K562 (cell line): ENCODE measurements around the gene ERICH6. TPM values are rescaled to one million over a fixed set of nuclear protein-coding genes. Genes with fewer than 3 reads are reported as not detected.

Experiments used
- ATAC-seq: fragments of 200-7000 bp; cut with Tn5 transposase; 3 replicates; pipeline ENCODE4 v1.9.1; 2020; ENCODE audit warnings: moderate library complexity
- BruUV-seq: library from RNA; stranded (reverse); fragments of 400-500 nt; replicated peaks from 2 replicates; lab custom pipeline; 2021; lab: Mats Ljungman, UMichigan
- CTCF ChIA-PET: fragments of 300-600 bp; formaldehyde crosslinking; extraction: SDS; loops from one replicate; lab custom pipeline; 2021; ENCODE audit warnings: low intra/inter-chr PET ratio; lab: Yijun Ruan, JAX
- POLR2A ChIA-PET: fragments of 300-600, 350-650 bp; sonication (Branson Sonifier 250); formaldehyde crosslinking; extraction: SDS; loops from one replicate; lab custom pipeline; 2021; ENCODE audit warnings: antibody characterized with exemption, inconsistent platforms; lab: Yijun Ruan, JAX
- DNase-seq, 4 experiments: peaks; one replicate each; pipeline versions ENCODE4 v3.0.0 to v3.0.0-alpha.2; 2011 to 2018; ENCODE audit warnings: low spot score in 3 of 4, mixed read lengths in 3 of 4; ENCODE audit errors: extremely low read depth in 1 of 4
- FAIRE-seq: peaks from 2 replicates; lab custom pipeline; 2011; peaks lifted over from hg19 to GRCh38; lab: Jason Lieb, UNC
- H2AFZ ChIP-seq: 2 replicates; pipeline ENCODE4 v1.6.0; 2011; ENCODE audit warnings: low read depth, low read length, control low read depth, inconsistent platforms
- H3K27ac ChIP-seq: fragments of 200-600 bp; 3 replicates; pipeline ENCODE4 v1.8.0; 2011; ENCODE audit warnings: low read depth, mild to moderate bottlenecking, control low read depth, inconsistent platforms, low read length, moderate library complexity, mixed read lengths; ENCODE audit errors: extremely low read depth
- H3K27me3 ChIP-seq, 2 experiments: fragments of 300-600 bp in 1 of 2; 2 replicates in 1 of 2; 3 replicates in 1 of 2; pipeline versions ENCODE4 v1.6.0 to v1.8.0; 2011; ENCODE audit warnings: inconsistent platforms in 2 of 2, low read length in 2 of 2, mild to moderate bottlenecking in 1 of 2, mixed read lengths in 1 of 2, moderate library complexity in 1 of 2; ENCODE audit not compliant: control insufficient read depth in 2 of 2, insufficient read depth in 2 of 2
- H3K36me3 ChIP-seq: fragments of 300-600 bp; 3 replicates; pipeline ENCODE4 v1.8.0; 2011; ENCODE audit warnings: mild to moderate bottlenecking, low read length, inconsistent platforms; ENCODE audit not compliant: control insufficient read depth, insufficient read depth
- H3K4me1 ChIP-seq, 2 experiments: fragments of 200-600 bp in 1 of 2; replicated peaks in 1 of 2; 2 replicates in 1 of 2; 3 replicates in 1 of 2; pipeline versions ENCODE4 v1.5.1 to v1.8.0; 2011; ENCODE audit warnings: inconsistent platforms in 2 of 2, low read length in 2 of 2, mild to moderate bottlenecking in 1 of 2, mixed read lengths in 1 of 2, moderate library complexity in 1 of 2; ENCODE audit not compliant: control insufficient read depth in 2 of 2, insufficient read depth in 2 of 2
- H3K4me2 ChIP-seq: 2 replicates; pipeline ENCODE4 v1.6.1; 2011; ENCODE audit warnings: low read length, control low read depth, inconsistent platforms, mixed read lengths; ENCODE audit not compliant: insufficient read depth
- H3K4me3 ChIP-seq: fragments of 200-600 bp; sonication (generic), shearing (Covaris generic); 2 replicates; pipeline ENCODE4 v1.5.1; 2016; ENCODE audit warnings: control low read depth, inconsistent platforms
- H3K79me2 ChIP-seq: fragments of 200-600 bp; 3 replicates; pipeline ENCODE4 v1.8.0; 2011; ENCODE audit warnings: low read length, inconsistent platforms; ENCODE audit not compliant: control insufficient read depth, insufficient read depth
- H3K9ac ChIP-seq, 2 experiments: 2 replicates each; pipeline versions ENCODE4 v1.6.0 to v1.6.1; 2011; ENCODE audit warnings: low read depth in 2 of 2, low read length in 2 of 2, control low read depth in 1 of 2, inconsistent platforms in 1 of 2, mild to moderate bottlenecking in 1 of 2, mixed read lengths in 1 of 2; ENCODE audit not compliant: insufficient read depth in 1 of 2
- H3K9me1 ChIP-seq: one replicate; pipeline ENCODE4 v1.6.0; 2011; ENCODE audit warnings: inconsistent platforms, mild to moderate bottlenecking, low read length, moderate library complexity; ENCODE audit not compliant: control insufficient read depth, insufficient read depth
- H3K9me3 ChIP-seq: replicated peaks from 2 replicates; pipeline ENCODE4 v1.5.1; 2011; ENCODE audit warnings: low read depth, low read length, inconsistent platforms; ENCODE audit not compliant: control insufficient read depth, insufficient read depth
- H4K20me1 ChIP-seq: replicated peaks from 2 replicates; pipeline ENCODE4 v1.6.1; 2011; ENCODE audit warnings: low read length, inconsistent platforms, mixed read lengths; ENCODE audit not compliant: control insufficient read depth, insufficient read depth
- C11orf30 ChIP-seq: fragments of 450-650 bp; IDR thresholded peaks from 2 replicates; pipeline ENCODE4 v1.6.1; 2016; ENCODE audit warnings: low read depth, mild to moderate bottlenecking
- CHD7 ChIP-seq: fragments of 200-600 bp; sonication (generic); IDR thresholded peaks from one replicate; pipeline ENCODE4 v1.6.1; 2012; ENCODE audit warnings: mild to moderate bottlenecking, low read depth, low read length, inconsistent platforms
- HDAC3 ChIP-seq: fragments of 450-650 bp; IDR thresholded peaks from 2 replicates; pipeline ENCODE4 v1.6.1; 2018; ENCODE audit warnings: borderline replicate concordance, mild to moderate bottlenecking, moderate library complexity; ENCODE audit not compliant: partially characterized antibody
- MYNN ChIP-seq, 2 experiments: sonication (generic); formaldehyde crosslinking in 1 of 2; IDR thresholded peaks; 2 replicates each; pipeline versions ENCODE4 v1.5.0 to v1.6.1; 2016 to 2020; ENCODE audit warnings: antibody characterized with exemption in 1 of 2, missing genetic modification reagents in 1 of 2
- PTRF ChIP-seq: fragments of 450-650 bp; IDR thresholded peaks from 2 replicates; pipeline ENCODE4 v1.6.1; 2016; ENCODE audit warnings: mild to moderate bottlenecking, missing genetic modification characterization, missing compliant biosample characterization
- RBM15 ChIP-seq: fragments of 200-400 bp; formaldehyde crosslinking; IDR thresholded peaks from 2 replicates; pipeline ENCODE4 v1.6.1; 2018; ENCODE audit warnings: mild to moderate bottlenecking, low read length, moderate library complexity; ENCODE audit not compliant: insufficient read depth
- RNF2 ChIP-seq: sonication (generic); IDR thresholded peaks from 2 replicates; pipeline ENCODE4 v1.6.1; 2016
- ZNF124 ChIP-seq: sonication (generic); formaldehyde crosslinking; IDR thresholded peaks from 2 replicates; pipeline ENCODE4 v1.8.1; 2022; ENCODE audit warnings: missing genetic modification reagents
- ZNF583 ChIP-seq: fragments of 250-450 bp; sonication (Bioruptor Pico); IDR thresholded peaks from 2 replicates; pipeline ENCODE4 v1.4.0; 2020
- WGBS: fragments of 100-300 bp; shearing (Covaris generic); methylation state at CpG from one replicate; pipeline ENCODE4 v1.1.6; 2016; ENCODE audit warnings: low coverage, mixed read lengths; ENCODE audit not compliant: insufficient coverage; ENCODE audit errors: missing lambda C conversion rate; 5-methylcytosine and 5-hydroxymethylcytosine counted together
- in situ Hi-C: fragments of 300-500 bp; cut with MboI; formaldehyde crosslinking; loops from 4 replicates; pipeline ENCODE4 v1.15.0; 2018; ENCODE audit warnings: inconsistent platforms, mixed read lengths
- intact Hi-C: fragments of 100-400 bp; cut with micrococcal nuclease; formaldehyde crosslinking; loops from 2 replicates; pipeline ENCODE4 v1.14.2; 2022
- polyA plus RNA-seq, 8 experiments: library from polyadenylated mRNA; depleted of rRNA in 4 of 8; stranded (reverse) in 5 of 8; unstranded in 3 of 8; fragments of >200 nt; fragmentation: Nextera tagmentation in 2 of 8; fragmentation: Illumina TruSeq in 1 of 8; extraction: Ambion mirVana in 2 of 8; extraction: Trizol in 1 of 8; gene quantifications; 2 replicates each; pipeline versions ENCODE4 v1.2.1 to v1.2.3, GENCODE V29; 2011 to 2014; ENCODE audit warnings: inconsistent platforms in 1 of 8, missing spikeins in 1 of 8
- total RNA-seq, 7 experiments: library from RNA; depleted of rRNA in 6 of 7; stranded (reverse); fragments of >200 nt in 6 of 7; fragmentation: Illumina TruSeq in 2 of 7; extraction: Trizol in 2 of 7; gene quantifications; 2 replicates each; pipeline versions ENCODE4 v1.2.1 to v1.2.3, GENCODE V29; 2011 to 2021; ENCODE audit warnings: low replicate concordance in 1 of 7
- TF ChIP-seq, protein P1 (sequence below): IDR thresholded peaks from 2 replicates; pipeline ENCODE4 v1.6.1; 2012; ENCODE audit warnings: low read depth, low read length, improper control_type of control experiment, borderline replicate concordance

ERICH6 gene
- total and polyA plus RNA-seq, 9 of the 15 experiments (the other 6 are each of a cell fraction or from before 2014, with no cell fraction given) = not detected

DNA sequence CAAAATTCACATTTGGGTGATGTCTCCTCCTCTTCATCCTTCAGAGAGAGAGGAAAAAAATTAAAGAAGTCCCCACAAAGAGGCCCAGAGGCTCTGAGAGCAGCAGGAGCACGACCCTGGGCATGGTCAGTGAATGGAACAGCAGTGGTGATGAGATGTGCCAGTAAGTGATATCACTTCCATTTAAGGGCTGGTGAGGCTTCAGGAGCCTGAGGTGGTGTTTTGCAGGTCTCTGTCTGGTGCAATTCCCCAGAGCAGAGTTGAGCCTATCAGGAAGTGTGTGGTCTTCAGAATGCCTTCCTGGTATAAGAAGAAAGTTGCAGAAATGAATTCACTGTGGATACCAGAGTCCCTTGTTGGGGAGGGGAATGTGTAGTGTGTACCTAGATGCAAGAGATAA is 21.4 kb downstream of the ERICH6 start:
- H3K27ac ChIP-seq = no peak overlapping the region
- H3K79me2 ChIP-seq = no peaks in the 10 kb centered on the region
- no peaks in the 10 kb centered on the region for H3K36me3 ChIP-seq
- peaks cover 3% of the 10 kb centered on the region in 2 experiments; a peak in 3 of 5 replicates for H3K4me1 ChIP-seq
- H3K4me2 ChIP-seq = no peak overlapping the region
- DNase-seq = no peak
- ChIA-PET CTCF (no interaction called here), POLR2A (no interaction called here)
- WGBS = 20% methylated on average over 1 of the region's 1 CpG
- no peak for ATAC-seq
- in situ Hi-C loops (no loop called here), intact Hi-C loops (no loop called here)
- H3K9ac ChIP-seq = no peak overlapping the region
- H4K20me1 ChIP-seq = no peaks in the 10 kb centered on the region
- no peaks in the 10 kb centered on the region for H3K9me1 ChIP-seq
- no TSS peak for BruUV-seq
- no peak overlapping the region for H2AFZ ChIP-seq
- H3K4me3 ChIP-seq = no peak overlapping the region
- no peaks in the 10 kb centered on the region for H3K9me3 ChIP-seq
- no peaks in the 10 kb centered on the region for H3K27me3 ChIP-seq
- no peak for FAIRE-seq
- TF ChIP-seq RBM15 (no peak), PTRF (tag) (no peak), RNF2 (no peak), C11orf30 (no peak), ZNF124 (CRISPR knock-in tag) (no peak), HDAC3 (no peak), MYNN (IDR thresholded peaks at IDR 0.05) (no peak), MYNN (CRISPR knock-in tag; IDR thresholded peaks at IDR 0.05) (no peak), CHD7 (no peak), ZNF583 (no peak)
- TF ChIP-seq, protein P1, sequence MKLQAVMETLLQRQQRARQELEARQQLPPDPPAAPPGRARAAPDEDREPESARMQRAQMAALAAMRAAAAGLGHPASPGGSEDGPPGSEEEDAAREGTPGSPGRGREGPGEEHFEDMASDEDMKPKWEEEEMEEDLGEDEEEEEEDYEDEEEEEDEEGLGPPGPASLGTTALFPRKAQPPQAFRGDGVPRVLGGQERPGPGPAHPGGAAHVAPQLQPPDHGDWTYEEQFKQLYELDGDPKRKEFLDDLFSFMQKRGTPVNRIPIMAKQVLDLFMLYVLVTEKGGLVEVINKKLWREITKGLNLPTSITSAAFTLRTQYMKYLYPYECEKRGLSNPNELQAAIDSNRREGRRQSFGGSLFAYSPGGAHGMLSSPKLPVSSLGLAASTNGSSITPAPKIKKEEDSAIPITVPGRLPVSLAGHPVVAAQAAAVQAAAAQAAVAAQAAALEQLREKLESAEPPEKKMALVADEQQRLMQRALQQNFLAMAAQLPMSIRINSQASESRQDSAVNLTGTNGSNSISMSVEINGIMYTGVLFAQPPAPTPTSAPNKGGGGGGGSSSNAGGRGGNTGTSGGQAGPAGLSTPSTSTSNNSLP = no peak
